Activated T-helper 9 cell treated with anti-CD3 and anti-CD28 coated beads, Interleukin-2, amount 50 U/mL, for 16 hours (primary cell): Measurements from ENCODE around the gene SDCCAG8.

Experiments
- DNase-seq: peaks from one replicate; pipeline ENCODE4 v3.0.0-alpha.2; 2020; ENCODE audit warnings: low read depth

Gene SDCCAG8

GRCh38 chr1:243420946-243421685 is 165.3 kb downstream of the SDCCAG8 start:
- no peak for DNase-seq

GRCh38 chr1:243421784-243422183 is 165.9 kb downstream of the SDCCAG8 start:
- DNase-seq: peak; percentile 4

GRCh38 chr1:243422362-243422761 is 166.5 kb downstream of the SDCCAG8 start:
- no peak for DNase-seq

GRCh38 chr1:243428084-243428483 is 172.2 kb downstream of the SDCCAG8 start:
- DNase-seq: no peak

- DNase-seq: no peak
Measured at GRCh38 chr1:243428617-243429342, 172.9 kb downstream of the SDCCAG8 start.

- DNase-seq: no peak
Measured at GRCh38 chr1:243431591-243431990, 175.8 kb downstream of the SDCCAG8 start.

GRCh38 chr1:243432136-243432535 is 176.3 kb downstream of the SDCCAG8 start:
- DNase-seq: no peak

GRCh38 chr1:243433737-243434370 is 178.0 kb downstream of the SDCCAG8 start:
- DNase-seq: no peak

- DNase-seq: no peak
Measured at GRCh38 chr1:243434594-243434993, 178.8 kb downstream of the SDCCAG8 start.

- no peak for DNase-seq
Measured at GRCh38 chr1:243435836-243436235, 180.0 kb downstream of the SDCCAG8 start.

GRCh38 chr1:243438146-243438545 is 182.3 kb downstream of the SDCCAG8 start:
- no peak for DNase-seq

- no peak for DNase-seq
Measured at GRCh38 chr1:243438815-243439214, 183.0 kb downstream of the SDCCAG8 start.

GRCh38 chr1:243440406-243440805 is 184.6 kb downstream of the SDCCAG8 start:
- no peak for DNase-seq

- DNase-seq: no peak
Measured at GRCh38 chr1:243441601-243442000, 185.8 kb downstream of the SDCCAG8 start.

- no peak for DNase-seq
Measured at GRCh38 chr1:243443557-243443956, 187.7 kb downstream of the SDCCAG8 start.

- no peak for DNase-seq
Measured at GRCh38 chr1:243447347-243447746, 191.5 kb downstream of the SDCCAG8 start.

- DNase-seq: no peak
Measured at GRCh38 chr1:243447844-243448243, 192.0 kb downstream of the SDCCAG8 start.

- no peak for DNase-seq
Measured at GRCh38 chr1:243449373-243449772, 193.5 kb downstream of the SDCCAG8 start.

GRCh38 chr1:243452092-243452491 is 196.3 kb downstream of the SDCCAG8 start:
- no peak for DNase-seq

GRCh38 chr1:243454328-243454997 is 198.6 kb downstream of the SDCCAG8 start:
- no peak for DNase-seq

GRCh38 chr1:243455760-243456651 is 200.2 kb downstream of the SDCCAG8 start:
- DNase-seq: no peak
